AG04450 (cell line): Measurements from ENCODE around the gene STXBP6. TPM values are rescaled to one million over a fixed set of nuclear protein-coding genes. Genes with fewer than 3 reads are reported as not detected.

Experiments used
- CTCF ChIA-PET: fragments of 300-600, 350-600 bp; formaldehyde crosslinking; extraction: SDS; loops from one replicate; lab custom pipeline; 2022; ENCODE audit warnings: antibody characterized with exemption, inconsistent platforms; lab: Charles Lee
- POLR2A ChIA-PET: fragments of 350-600 bp; formaldehyde crosslinking; extraction: SDS; loops from one replicate; lab custom pipeline; 2021; ENCODE audit warnings: antibody characterized with exemption, inconsistent platforms; lab: Yijun Ruan, JAX
- DNase-seq: peaks from one replicate; pipeline ENCODE4 v3.0.0-alpha.2; 2011; ENCODE audit warnings: low read depth, low spot score
- H3K27ac ChIP-seq: one replicate; pipeline ENCODE4 v1.5.1; 2012; ENCODE audit warnings: low read depth, low read length, control low read depth
- H3K27me3 ChIP-seq: one replicate; pipeline ENCODE4 v1.6.0; 2012; ENCODE audit warnings: low read length; ENCODE audit not compliant: control insufficient read depth, insufficient read depth
- H3K4me3 ChIP-seq: 2 replicates; pipeline ENCODE4 v1.5.1; 2011; ENCODE audit warnings: mild to moderate bottlenecking, low read depth, low read length, control low read depth
- H3K9me3 ChIP-seq: 2 replicates; pipeline ENCODE4 v1.5.1; 2012; ENCODE audit warnings: low read length; ENCODE audit not compliant: control insufficient read depth, insufficient read depth
- polyA plus RNA-seq: library from polyadenylated mRNA; depleted of rRNA; stranded (reverse); fragments of >200 nt; gene quantifications from 2 replicates; pipeline ENCODE4 v1.2.3, GENCODE V29; 2011
- TF ChIP-seq, protein P1 (sequence below): IDR thresholded peaks from 2 replicates; pipeline ENCODE4 v1.5.1; 2011; ENCODE audit warnings: low read depth, low read length, control low read depth, inconsistent platforms

STXBP6 gene
- polyA plus RNA-seq, 1 experiment = 0.16 TPM

DNA sequence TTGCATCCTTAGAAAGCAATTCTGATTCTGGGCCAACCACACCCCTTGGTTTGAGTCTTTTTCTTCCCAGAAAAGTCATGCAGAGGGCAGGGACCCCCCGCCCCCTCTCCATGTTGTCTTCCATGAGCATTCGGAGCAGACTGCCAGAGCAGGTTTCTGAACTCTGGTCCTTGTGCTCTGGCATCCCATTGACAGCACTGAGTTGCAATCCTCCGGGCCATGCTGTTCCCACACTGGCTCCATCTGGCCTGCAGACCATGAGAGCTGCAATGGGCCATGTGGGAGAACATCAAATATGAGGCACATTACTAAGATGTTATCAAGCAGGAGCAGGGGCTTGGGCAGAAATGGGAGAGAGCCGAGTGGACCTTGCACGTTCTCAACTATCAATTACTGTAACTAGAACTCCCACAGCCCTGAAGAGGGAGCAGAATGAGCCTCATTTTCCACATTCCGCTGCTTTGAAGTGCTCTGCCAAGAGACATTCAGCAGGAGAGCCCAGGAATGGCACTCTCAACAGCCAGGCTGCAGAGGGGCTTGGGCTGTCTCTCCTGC, 157.4 kb downstream of the STXBP6 start:
- Histone ChIP-seq H3K27me3 (no peaks in the 10 kb centered on the region), H3K9me3 (no peaks in the 10 kb centered on the region), H3K4me3 (no peak overlapping the region), H3K27ac (no peak overlapping the region)
- TF ChIP-seq, protein P1, sequence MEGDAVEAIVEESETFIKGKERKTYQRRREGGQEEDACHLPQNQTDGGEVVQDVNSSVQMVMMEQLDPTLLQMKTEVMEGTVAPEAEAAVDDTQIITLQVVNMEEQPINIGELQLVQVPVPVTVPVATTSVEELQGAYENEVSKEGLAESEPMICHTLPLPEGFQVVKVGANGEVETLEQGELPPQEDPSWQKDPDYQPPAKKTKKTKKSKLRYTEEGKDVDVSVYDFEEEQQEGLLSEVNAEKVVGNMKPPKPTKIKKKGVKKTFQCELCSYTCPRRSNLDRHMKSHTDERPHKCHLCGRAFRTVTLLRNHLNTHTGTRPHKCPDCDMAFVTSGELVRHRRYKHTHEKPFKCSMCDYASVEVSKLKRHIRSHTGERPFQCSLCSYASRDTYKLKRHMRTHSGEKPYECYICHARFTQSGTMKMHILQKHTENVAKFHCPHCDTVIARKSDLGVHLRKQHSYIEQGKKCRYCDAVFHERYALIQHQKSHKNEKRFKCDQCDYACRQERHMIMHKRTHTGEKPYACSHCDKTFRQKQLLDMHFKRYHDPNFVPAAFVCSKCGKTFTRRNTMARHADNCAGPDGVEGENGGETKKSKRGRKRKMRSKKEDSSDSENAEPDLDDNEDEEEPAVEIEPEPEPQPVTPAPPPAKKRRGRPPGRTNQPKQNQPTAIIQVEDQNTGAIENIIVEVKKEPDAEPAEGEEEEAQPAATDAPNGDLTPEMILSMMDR = no peak
- no peak for DNase-seq
- ChIA-PET POLR2A (no interaction called here), CTCF (no interaction called here)

DNA sequence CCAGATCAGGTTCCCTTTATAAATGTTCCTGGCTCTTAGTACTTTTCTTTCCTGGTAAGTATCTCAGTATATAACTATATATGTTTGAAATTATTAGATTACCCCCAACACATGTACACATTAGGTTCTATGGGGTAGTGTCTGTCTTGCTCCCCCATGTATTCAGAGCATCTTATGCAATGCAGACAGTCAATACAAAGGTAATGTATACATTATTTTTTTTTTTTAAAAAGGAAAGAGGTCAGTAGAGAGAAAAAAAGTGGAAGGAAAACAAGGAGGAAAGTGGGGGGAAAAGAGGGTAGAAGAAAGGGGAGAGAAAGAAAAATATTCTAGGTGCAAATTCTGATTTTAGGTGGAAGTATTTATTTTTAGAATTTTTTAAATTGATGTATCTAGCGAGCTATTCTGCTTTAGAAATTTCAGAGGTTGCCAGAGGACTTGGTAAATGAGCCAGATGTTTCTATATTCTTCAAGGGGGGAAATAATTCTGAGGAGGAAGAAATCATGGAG, 157.9 kb downstream of the STXBP6 start:
- no peak for DNase-seq
- Histone ChIP-seq H3K9me3 (no peaks in the 10 kb centered on the region), H3K27ac (no peak overlapping the region), H3K27me3 (no peaks in the 10 kb centered on the region), H3K4me3 (no peak overlapping the region)
- TF ChIP-seq, protein P1 = no peak
- ChIA-PET CTCF (no interaction called here), POLR2A (no interaction called here)

DNA sequence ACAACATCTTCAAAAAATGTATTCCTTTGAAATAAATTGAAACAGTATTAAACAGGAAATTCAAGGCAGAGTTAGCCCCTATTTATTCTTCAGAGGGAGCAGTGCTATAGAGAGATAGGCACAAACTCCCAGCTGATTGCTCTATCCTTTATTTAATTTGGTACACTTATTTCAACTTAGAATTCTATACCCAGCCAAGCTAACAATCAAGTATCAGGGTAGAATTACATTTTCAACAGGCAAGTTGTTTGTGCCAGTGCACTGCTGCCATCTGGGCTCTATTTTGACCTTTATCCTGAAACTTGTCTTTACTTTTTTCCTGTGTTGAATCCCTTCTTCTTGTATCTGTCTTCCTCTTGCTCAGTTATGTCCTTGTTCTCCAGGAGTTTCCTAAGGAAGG, 159.2 kb downstream of the STXBP6 start:
- no peaks in the 10 kb centered on the region for H3K9me3 ChIP-seq
- no peak overlapping the region for H3K27ac ChIP-seq
- no peaks in the 10 kb centered on the region for H3K27me3 ChIP-seq
- ChIA-PET POLR2A (no interaction called here), CTCF (no interaction called here)
- TF ChIP-seq, protein P1 = no peak
- DNase-seq = no peak
- no peak overlapping the region for H3K4me3 ChIP-seq

DNA sequence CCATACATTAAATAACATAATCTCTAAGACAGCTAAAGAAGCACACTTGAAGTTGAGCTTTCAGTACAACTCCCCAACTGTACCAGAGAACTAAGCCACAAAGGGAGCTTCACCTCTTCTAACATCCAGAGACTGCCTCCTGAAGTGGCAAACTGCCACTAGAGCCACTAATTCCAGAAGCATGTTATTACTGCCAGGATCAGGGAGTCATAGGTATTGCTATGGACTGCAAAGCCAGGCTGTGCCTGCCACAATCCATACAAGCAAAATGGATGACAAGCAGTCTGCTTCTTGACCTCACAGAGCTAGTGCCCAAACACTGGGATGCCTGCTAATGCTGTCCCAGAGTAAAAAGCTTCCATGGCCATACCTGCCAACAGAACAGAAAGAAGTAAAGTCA, 160.1 kb downstream of the STXBP6 start:
- DNase-seq = no peak
- Histone ChIP-seq H3K4me3 (no peak overlapping the region), H3K9me3 (no peaks in the 10 kb centered on the region), H3K27me3 (no peaks in the 10 kb centered on the region), H3K27ac (no peak overlapping the region)
- CTCF ChIA-PET = interaction anchor here (0.7 kb wide), 1 partner anchor 144 kb away, joined by 3 read pairs; no protein-coding TSS in a partner anchor
- POLR2A ChIA-PET = no interaction called here
- TF ChIP-seq, protein P1 = no peak

DNA sequence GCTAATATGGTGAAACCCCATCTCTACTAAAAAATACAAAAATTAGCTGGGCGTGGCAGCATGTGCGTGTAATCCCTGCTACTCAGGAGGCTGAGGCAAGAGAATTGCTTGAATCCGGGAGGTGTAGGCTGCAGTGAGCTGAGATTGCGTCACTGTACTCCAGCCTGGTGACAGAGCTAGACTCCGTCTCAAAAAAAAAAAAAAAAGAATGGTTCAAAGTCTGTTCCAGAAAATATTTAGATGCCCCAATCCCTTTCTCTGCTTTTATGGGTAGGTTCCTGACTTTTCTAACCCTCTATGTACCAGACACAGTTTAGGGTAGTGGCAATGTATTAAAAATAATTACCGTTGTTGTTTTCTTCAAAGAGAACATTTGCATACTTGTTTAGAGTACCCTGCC, 161.4 kb downstream of the STXBP6 start:
- no peak overlapping the region for H3K27ac ChIP-seq
- POLR2A ChIA-PET = no interaction called here
- no peaks in the 10 kb centered on the region for H3K9me3 ChIP-seq
- no peak overlapping the region for H3K4me3 ChIP-seq
- DNase-seq = no peak
- CTCF ChIA-PET = no interaction called here
- TF ChIP-seq, protein P1 = no peak
- no peaks in the 10 kb centered on the region for H3K27me3 ChIP-seq
